T-helper 17 cell (primary cell): Measurements from ENCODE around the gene B3GNT5. TPM values are rescaled to one million over a fixed set of nuclear protein-coding genes. Genes with fewer than 3 reads are reported as not detected.
A peak's percentile ranks its signal among the peaks of the same experiment; 100 is the strongest.

Experiments used
- ATAC-seq: fragments of 150-1000 bp; cut with Tn5 transposase; 2 replicates; pipeline ENCODE4 v1.10.0; 2021; ENCODE audit warnings: mild to moderate bottlenecking, moderate library complexity
- DNase-seq, 3 donors: peaks; one replicate each; pipeline versions ENCODE4 v3.0.0 to v3.0.0-alpha.2; 2020 to 2021
- H3K9me3 ChIP-seq: one replicate; pipeline ENCODE4 v1.7.0; 2013; ENCODE audit warnings: low read length, mild to moderate bottlenecking; ENCODE audit not compliant: control insufficient read depth, poor library complexity, severe bottlenecking
- H3K27ac Mint-ChIP-seq: one replicate; pipeline ENCODE4 v1.8.0; 2022; ENCODE audit warnings: mild to moderate bottlenecking, moderate library complexity, mixed read lengths
- H3K27me3 Mint-ChIP-seq: one replicate; pipeline ENCODE4 v1.8.0; 2022; ENCODE audit warnings: mixed read lengths
- H3K36me3 Mint-ChIP-seq: one replicate; pipeline ENCODE4 v1.8.0; 2022; ENCODE audit warnings: low read depth, mixed read lengths
- H3K4me1 Mint-ChIP-seq: one replicate; pipeline ENCODE4 v1.8.0; 2022; ENCODE audit warnings: mild to moderate bottlenecking, mixed read lengths
- H3K4me3 Mint-ChIP-seq: one replicate; pipeline ENCODE4 v1.8.0; 2022; ENCODE audit warnings: mild to moderate bottlenecking, moderate library complexity, mixed read lengths
- total RNA-seq, 4 donors: library from RNA in 2 of 4; stranded (reverse) in 2 of 4; gene quantifications; one replicate each; pipeline ENCODE4 v1.2.3 and lab custom pipeline; 2022 to 2026

Gene B3GNT5, protein sequence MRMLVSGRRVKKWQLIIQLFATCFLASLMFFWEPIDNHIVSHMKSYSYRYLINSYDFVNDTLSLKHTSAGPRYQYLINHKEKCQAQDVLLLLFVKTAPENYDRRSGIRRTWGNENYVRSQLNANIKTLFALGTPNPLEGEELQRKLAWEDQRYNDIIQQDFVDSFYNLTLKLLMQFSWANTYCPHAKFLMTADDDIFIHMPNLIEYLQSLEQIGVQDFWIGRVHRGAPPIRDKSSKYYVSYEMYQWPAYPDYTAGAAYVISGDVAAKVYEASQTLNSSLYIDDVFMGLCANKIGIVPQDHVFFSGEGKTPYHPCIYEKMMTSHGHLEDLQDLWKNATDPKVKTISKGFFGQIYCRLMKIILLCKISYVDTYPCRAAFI
- 1 to 10 TPM; 1.6 to 2.1 TPM for total RNA-seq
- 0.35 to 0.90 reads per million in 2 donors for total RNA-seq (lab: John Stamatoyannopoulos, UW)

DNA sequence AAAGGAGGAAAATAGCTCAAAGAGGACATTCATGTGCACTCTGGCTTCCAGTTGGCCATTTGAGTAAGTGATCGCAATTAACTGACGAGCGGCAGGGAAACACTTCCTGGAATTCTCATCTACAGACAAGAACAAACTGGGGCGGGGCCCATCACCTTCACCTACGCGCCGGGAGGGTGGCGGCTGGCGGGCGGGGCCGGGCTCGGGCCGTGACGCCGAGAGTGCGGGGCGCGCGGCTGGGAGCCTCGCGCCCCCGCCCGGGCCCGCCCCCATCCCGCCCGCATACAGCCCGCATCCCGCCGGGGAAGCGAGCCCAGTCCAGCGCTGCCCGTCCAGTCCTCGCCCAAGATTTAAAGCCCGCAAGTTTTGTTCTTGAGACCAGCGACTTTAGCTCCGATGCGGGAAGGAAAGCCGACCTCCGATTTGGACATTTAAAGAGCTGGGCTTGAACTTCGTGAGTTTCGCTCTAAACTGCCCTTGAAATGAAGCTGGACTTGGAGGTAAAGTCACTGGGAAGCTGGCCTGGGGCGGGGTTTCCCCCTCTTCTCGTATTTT is at the start of gene B3GNT5:
Gene B3GNT5, plus strand, starts transcription at position 281 of the 555 bp plus-strand sequence. CDS start 16,546 bp downstream, outside the sequence.
- no peaks in the 10 kb centered on the region for H3K9me3 ChIP-seq
- Mint-ChIP-seq H3K4me1 (peaks cover 14% of the 10 kb centered on the region), H3K27ac (no peak within 1 kb of the TSS), H3K27me3 (peaks cover 26% of the 10 kb centered on the region), H3K4me3 (peak within 1 kb of the TSS; percentile 85), H3K36me3 (peaks cover 10% of the 10 kb centered on the region)
- ATAC-seq (peak; percentile 55), DNase-seq (peak in 1 of 3 donors; percentile 15)

DNA sequence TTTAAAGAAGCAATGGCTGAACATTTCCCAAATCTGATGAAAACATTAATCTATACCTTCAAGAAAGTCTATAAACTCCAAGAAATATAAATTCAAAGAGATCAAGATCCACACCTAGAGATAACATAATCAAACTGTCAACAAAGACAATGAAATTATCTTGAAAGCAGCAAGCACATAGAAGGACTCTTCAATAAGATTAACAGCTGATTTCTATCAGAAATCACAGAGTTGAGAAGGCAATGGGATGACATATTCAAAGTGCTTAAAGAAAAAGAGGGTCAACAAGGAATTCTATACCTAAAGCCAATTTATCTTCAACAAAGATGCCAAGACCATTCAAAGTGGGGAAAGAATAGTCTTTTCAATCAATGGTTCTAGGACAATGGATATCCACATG is 49.4 kb upstream of the B3GNT5 start:
- Mint-ChIP-seq H3K27ac (no peak overlapping the region), H3K4me3 (no peak overlapping the region), H3K27me3 (no peaks in the 10 kb centered on the region), H3K4me1 (peaks cover 3% of the 10 kb centered on the region), H3K36me3 (peaks cover 2% of the 10 kb centered on the region)
- no peak for DNase-seq
- H3K9me3 ChIP-seq: no peaks in the 10 kb centered on the region
- no peak for ATAC-seq

DNA sequence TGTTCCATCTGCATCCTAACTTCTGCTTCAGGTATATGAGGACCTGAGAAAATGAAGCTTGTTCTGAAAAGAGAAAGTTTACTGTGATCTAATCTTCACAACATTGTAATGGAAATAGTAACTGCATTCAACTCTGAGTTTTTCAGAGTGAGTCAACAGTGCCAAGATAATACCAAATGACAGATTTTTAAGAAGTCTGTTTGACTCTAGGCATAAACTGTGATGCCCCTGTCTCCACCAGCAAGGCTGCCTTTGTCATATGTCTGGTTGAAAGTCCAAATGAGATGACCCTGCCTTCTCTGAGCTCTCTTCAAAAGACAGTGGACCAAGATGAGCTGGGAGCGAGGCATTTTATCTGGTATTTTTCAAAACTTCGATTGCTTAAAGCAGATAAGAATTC is 44.8 kb upstream of the B3GNT5 start:
- H3K9me3 ChIP-seq: no peaks in the 10 kb centered on the region
- Mint-ChIP-seq H3K27ac (no peak overlapping the region), H3K36me3 (peaks cover 5% of the 10 kb centered on the region), H3K27me3 (no peaks in the 10 kb centered on the region), H3K4me3 (no peak overlapping the region), H3K4me1 (no peaks in the 10 kb centered on the region)
- no peak for DNase-seq
- ATAC-seq: no peak

DNA sequence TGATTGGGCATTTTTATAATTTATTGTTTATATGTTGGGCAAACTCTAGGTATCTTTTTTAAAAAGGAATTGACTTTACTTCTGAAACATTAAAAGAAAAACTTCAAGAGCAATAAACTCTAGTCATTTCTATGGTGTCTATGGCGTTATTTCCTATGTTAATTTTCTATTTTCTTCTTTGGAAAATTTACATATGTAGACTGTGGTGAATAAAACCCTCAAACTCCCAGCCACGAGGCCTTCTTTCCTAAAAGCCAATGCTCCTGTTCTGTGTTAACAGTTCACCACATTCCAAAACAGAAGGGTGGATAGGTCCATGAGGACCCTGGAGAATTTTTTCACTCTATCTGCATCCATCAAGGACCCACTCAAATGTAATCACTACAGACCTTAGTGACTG is 44.3 kb upstream of the B3GNT5 start:
- no peaks in the 10 kb centered on the region for H3K27me3 Mint-ChIP-seq
- H3K36me3 Mint-ChIP-seq: peaks cover 5% of the 10 kb centered on the region
- ATAC-seq (no peak), DNase-seq (no peak)
- H3K27ac Mint-ChIP-seq: no peak overlapping the region
- H3K4me3 Mint-ChIP-seq: no peak overlapping the region
- H3K9me3 ChIP-seq: no peaks in the 10 kb centered on the region
- no peaks in the 10 kb centered on the region for H3K4me1 Mint-ChIP-seq

DNA sequence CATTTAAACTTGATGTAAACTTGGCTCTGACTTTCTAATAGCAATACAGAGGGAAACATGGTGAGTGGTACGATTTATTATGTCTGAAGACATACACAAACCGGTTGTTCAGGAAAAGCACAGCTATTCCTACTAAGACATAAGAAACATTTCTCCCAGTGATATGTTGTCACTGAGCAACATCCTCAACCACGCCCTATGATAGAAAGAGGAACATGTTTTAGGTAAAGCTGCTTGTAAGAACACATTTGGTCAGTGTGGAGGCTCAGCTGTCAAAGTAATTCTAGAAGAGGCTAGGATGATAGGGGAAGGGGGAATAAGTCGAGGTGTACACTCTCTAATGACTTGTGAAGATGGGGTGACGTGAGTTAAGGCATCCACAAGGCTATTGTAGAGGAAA is 42.7 kb upstream of the B3GNT5 start:
- Mint-ChIP-seq H3K4me3 (no peak overlapping the region), H3K36me3 (peaks cover 6% of the 10 kb centered on the region), H3K4me1 (no peaks in the 10 kb centered on the region), H3K27me3 (no peaks in the 10 kb centered on the region), H3K27ac (peak overlapping the region; percentile 24)
- ATAC-seq (no peak), DNase-seq (no peak)
- no peaks in the 10 kb centered on the region for H3K9me3 ChIP-seq

DNA sequence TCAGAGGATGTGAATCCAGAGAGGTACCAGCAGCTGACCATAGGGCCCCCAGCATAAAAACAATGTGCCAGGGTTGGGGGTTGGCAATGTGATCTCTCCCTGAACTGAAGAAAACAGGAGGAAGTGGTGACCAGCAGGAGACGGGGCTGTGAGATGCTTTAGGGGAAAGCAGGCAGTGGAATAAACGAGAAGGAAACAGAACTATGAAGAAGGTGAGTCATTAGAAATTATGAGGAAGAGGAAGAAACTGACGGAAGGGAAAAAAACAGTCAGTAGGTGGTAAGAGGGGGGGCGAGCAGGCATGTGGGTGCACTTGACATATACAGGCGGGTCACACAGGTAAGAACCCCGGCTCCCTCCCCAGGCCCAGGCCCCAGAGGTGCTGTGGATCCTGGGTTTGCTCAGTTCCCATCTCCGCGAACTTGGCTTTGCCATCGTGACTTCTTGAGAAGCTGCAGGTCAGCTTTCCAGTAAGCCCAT is 42.2 kb upstream of the B3GNT5 start:
- DNase-seq (no peak), ATAC-seq (no peak)
- no peak overlapping the region for H3K4me3 Mint-ChIP-seq

DNA sequence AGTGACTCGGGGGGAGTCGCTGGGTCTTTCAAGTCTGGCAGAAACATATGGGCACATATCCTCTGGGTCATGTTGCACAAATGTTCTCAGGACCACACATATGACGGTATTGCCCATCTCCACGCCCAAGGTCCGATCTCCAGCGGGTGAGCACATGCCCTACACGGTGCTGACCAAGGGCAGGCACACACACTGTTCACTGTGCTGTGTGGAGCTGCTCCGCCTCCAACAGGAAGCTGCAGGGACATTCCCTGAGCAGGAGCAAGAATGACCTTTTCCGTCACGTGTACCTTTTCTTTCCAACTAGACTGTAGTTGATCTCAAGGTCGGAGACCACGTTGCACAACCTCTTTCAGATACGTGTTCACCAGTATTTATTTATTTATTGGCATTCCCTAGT is 41.7 kb upstream of the B3GNT5 start:
- no peaks in the 10 kb centered on the region for H3K4me1 Mint-ChIP-seq
- DNase-seq (no peak), ATAC-seq (no peak)
- peaks cover 6% of the 10 kb centered on the region for H3K36me3 Mint-ChIP-seq
- no peak overlapping the region for H3K4me3 Mint-ChIP-seq
- no peaks in the 10 kb centered on the region for H3K27me3 Mint-ChIP-seq
- H3K9me3 ChIP-seq: no peaks in the 10 kb centered on the region
- no peak overlapping the region for H3K27ac Mint-ChIP-seq

More for the DNA sequence above, 42.2 kb upstream of the B3GNT5 start:
- no peaks in the 10 kb centered on the region for H3K27me3 Mint-ChIP-seq
- H3K9me3 ChIP-seq: no peaks in the 10 kb centered on the region
- no peaks in the 10 kb centered on the region for H3K4me1 Mint-ChIP-seq
- peak overlapping the region; percentile 24 for H3K27ac Mint-ChIP-seq
- peaks cover 6% of the 10 kb centered on the region for H3K36me3 Mint-ChIP-seq

DNA sequence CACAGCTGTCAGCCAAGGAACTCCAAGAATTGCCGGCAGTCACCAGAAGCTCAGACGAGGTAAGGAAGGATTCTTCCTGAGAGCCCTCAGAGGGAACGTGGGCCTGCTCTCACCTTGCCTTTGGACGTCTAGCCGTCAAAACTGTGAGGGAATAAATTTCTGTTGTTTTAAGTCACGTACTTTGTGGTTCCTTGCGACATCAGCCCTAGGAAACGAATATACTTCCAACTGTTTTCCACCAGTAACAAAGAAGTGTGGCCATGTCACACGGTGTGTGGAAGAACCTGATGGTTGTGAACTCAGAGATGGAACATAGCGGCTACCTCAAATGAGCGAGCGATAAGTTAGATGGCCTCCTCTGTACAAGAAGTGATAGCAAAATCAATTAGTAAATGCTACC is 41.0 kb upstream of the B3GNT5 start:
- H3K27me3 Mint-ChIP-seq: no peaks in the 10 kb centered on the region
- ATAC-seq: no peak
- H3K4me3 Mint-ChIP-seq: no peak overlapping the region
- no peak overlapping the region for H3K27ac Mint-ChIP-seq
- DNase-seq: no peak
- no peaks in the 10 kb centered on the region for H3K9me3 ChIP-seq
- H3K4me1 Mint-ChIP-seq: no peaks in the 10 kb centered on the region
- H3K36me3 Mint-ChIP-seq: peaks cover 6% of the 10 kb centered on the region

DNA sequence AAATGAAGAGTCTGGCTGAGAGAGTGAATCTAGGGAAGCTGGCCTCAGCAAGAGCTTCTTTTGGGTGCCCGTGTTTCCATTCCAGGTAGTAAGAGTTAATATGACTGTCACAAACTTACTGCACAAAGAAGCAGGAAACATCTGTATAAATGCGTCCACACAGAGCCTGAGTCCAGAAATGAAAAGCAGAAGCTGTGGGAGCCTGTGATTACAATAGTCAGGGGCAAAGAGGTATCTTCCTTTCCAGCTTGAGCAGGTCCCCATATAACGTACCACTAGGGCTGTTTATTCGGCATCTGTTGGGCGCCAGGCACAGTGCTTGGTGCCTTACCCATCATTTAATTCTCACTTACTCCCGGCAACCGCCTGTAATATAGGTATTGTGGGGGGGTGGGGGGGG is 40.5 kb upstream of the B3GNT5 start:
- no peak for DNase-seq
- Mint-ChIP-seq H3K4me3 (no peak overlapping the region), H3K27me3 (no peaks in the 10 kb centered on the region), H3K4me1 (no peaks in the 10 kb centered on the region), H3K36me3 (peaks cover 6% of the 10 kb centered on the region), H3K27ac (no peak overlapping the region)
- H3K9me3 ChIP-seq: no peaks in the 10 kb centered on the region
- ATAC-seq: no peak

DNA sequence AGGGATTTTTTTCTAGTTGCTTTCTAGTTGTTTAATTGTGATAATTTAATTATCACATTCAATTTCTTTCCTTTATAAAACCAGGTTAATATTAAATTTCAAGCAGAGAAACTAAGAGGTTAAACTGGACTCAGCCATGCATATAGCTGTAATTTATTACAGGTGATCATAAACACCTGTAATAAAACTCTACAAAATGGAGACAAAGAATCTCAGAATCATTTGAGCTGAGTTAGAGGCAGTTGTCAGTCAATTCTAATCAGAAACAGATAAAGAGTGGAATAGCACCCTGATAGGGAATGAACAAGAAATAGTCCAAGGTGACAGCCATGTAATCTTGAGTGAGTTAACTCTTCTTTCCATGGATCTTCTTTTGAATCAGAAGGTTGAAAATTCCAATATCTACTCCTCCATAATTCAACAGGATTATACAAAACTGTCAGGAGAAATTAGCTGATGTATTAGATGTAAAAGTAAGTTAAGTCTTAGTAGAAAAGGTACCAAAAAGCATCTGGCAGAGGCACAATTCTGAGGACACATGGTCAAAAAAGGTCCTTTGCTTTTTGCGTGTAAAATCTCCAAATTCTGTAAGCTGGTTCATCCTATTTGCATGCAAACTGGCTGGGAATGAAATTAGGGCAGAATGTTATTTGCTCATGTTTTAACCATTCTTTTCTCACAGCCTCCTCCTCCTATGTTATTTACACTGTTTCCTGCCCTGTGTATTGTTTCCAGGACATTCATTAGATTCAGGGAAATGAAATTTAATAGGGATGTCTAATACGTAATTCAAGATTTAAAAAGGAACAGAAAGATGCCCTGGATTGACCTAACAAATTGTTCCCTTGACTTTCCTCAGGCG is 39.4 kb upstream of the B3GNT5 start:
- no peaks in the 10 kb centered on the region for H3K4me1 Mint-ChIP-seq
- no peak overlapping the region for H3K27ac Mint-ChIP-seq
- H3K9me3 ChIP-seq: no peaks in the 10 kb centered on the region
- no peaks in the 10 kb centered on the region for H3K27me3 Mint-ChIP-seq
- H3K4me3 Mint-ChIP-seq: no peak overlapping the region
- DNase-seq: no peak
- peaks cover 6% of the 10 kb centered on the region for H3K36me3 Mint-ChIP-seq
- no peak for ATAC-seq

DNA sequence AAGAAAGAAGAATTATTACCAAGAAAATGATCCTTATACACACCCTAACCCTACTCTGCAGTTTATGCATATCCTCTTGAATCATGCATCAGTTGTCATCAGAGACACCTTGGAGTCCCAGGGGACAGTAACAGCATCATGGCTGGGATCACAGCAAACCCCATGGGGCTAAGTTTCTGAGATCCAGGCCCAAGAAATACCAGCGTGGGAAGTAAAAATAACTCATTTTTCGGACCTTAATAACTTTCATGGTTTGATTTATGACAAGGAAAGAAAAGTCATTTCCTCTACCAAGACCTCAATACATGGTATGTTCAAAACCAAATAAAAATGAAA is 38.8 kb upstream of the B3GNT5 start:
- Mint-ChIP-seq H3K27me3 (no peaks in the 10 kb centered on the region), H3K4me3 (no peak overlapping the region), H3K4me1 (no peaks in the 10 kb centered on the region), H3K27ac (no peak overlapping the region), H3K36me3 (peaks cover 6% of the 10 kb centered on the region)
- ATAC-seq: no peak
- no peaks in the 10 kb centered on the region for H3K9me3 ChIP-seq
- no peak for DNase-seq

DNA sequence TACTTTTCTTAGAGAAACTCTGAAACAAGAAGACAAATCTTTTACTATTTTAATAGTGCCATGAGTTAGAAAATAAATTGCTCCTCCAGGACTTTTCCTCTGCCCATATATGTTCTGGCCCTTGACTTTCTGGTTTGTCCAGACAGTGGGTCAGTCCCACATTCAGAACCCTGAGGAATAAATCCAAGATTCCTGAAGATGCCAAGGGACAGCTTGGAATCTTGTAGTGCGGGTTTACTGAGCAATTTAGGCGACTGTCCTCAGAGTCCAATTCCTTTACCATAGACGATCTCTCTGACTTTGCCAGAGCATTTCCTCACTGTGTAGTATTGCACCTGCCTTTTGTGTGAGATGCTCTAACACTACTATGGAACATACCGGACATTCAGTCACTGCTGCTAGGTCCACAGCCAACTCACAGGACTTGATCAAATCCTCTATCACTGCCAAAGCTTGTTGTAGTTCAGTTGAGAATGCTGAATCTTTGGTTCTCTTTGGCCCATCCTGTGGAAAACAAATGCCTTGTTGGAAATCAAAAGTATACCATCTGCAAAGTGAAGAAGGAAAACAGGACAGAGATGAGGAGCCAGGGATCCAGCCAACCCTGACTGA is 37.4 kb upstream of the B3GNT5 start:
- H3K9me3 ChIP-seq: no peaks in the 10 kb centered on the region
- no peak overlapping the region for H3K4me3 Mint-ChIP-seq
- H3K36me3 Mint-ChIP-seq: peaks cover 6% of the 10 kb centered on the region
- ATAC-seq (no peak), DNase-seq (no peak)
- no peaks in the 10 kb centered on the region for H3K4me1 Mint-ChIP-seq
- no peaks in the 10 kb centered on the region for H3K27me3 Mint-ChIP-seq
- no peak overlapping the region for H3K27ac Mint-ChIP-seq
